DMS114 treated with DMSO at 0.1 percent for 48 hours (cell line): ENCODE data around the gene TMEM222.
"Not testable (repeated sequence)": the region's sequence is repeated elsewhere in the genome, so short reads cannot be mapped to it uniquely, and the experiment has no call there.

Experiments
- DNase-seq: peaks from one replicate; lab custom pipeline; 2025; ENCODE audit not compliant: unreplicated experiment; lab: John Stamatoyannopoulos, UW

The TMEM222 gene

GRCh38 chr1:27377760-27378495, 56.0 kb downstream of the TMEM222 start:
- DNase-seq: no peak

GRCh38 chr1:27379564-27380122, 57.7 kb downstream of the TMEM222 start:
- no peak for DNase-seq

GRCh38 chr1:27380224-27380623, 58.3 kb downstream of the TMEM222 start:
- DNase-seq: no peak

- no peak for DNase-seq
These were observed 59.1 kb downstream of the TMEM222 start for GRCh38 chr1:27380766-27381733.

DNA sequence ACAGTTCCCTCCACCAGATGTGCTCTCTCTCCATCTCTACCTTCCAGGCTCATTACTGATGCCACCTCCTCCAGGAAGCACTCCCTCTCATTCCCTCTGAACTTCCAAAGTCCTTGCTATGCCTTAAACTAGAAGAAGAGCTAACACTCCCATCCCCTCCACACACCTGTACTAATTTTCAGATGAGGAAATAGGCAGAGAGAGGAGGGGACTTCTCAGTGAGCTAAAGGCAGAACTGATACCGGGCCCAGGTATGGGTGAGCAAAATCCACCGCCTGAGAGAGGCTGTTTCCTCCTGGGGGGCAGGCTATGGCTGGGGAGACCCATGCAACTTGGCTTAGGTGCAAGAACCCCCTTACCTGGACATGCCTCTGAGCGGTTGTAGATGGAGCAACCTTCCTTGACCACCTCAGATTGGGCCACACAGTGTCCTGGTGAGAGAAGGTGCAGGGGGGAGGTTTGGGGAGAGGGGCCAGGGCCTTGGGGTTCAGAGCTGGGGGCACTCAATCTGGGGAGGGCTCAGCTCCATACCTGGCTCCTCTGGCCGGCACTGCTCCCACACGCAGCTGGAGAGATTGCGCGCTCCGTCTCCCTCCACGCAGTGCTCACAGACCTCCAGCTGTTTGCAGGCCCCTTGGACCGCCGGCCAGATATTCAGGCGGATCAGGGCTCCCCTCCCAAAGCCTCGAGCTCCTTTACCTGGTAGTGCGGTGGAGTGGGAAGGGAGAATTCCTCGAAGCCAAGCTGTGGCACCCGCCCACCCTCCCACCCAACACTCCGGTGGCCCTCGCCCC, 60.2 kb downstream of the TMEM222 start:
- no peak for DNase-seq

DNA sequence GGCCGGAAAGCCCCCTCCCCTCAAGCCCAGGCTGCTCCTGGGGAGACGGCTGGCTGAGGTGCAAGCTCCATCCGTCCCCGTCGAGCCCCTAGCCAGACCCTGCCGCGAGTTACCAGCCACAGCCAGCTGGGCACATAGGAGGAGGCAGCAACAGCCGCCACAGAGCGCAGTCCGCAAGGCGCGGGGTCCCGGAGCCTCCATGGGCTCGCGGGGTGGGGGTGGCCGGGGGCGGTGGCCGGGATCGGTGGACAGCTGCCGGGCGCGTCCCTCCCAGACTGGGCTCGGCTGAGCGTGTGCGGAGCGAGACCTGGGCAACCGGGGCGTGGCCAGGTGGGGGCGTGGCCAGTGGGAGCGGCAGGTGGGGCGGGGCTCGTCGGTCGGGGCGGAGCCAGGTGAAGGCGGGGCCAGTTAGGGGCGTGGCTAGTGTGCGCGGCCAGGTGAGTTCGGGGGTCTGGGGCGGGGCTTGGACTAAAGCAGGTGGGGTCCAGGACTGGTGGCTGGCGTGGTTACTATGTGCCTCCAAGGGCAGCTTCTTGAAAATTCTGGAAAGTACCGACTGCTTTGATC, 61.2 kb downstream of the TMEM222 start, which contains the start of gene CD164L2:
Gene CD164L2 (minus strand): TSS at position 295 of the 567 bp plus-strand sequence. CDS start 94 bp downstream, at position 201.
- DNase-seq: no peak

GRCh38 chr1:27383661-27384060, 61.7 kb downstream of the TMEM222 start:
- DNase-seq: no peak

- DNase-seq: not testable (repeated sequence)
These were observed 62.8 kb downstream of the TMEM222 start for GRCh38 chr1:27384797-27385196.
